T-helper 9 cell (primary cell): ENCODE measurements around the gene ESAM.

Experiments used
- DNase-seq: peaks from one replicate; pipeline ENCODE4 v3.0.0-alpha.2; 2020
- total RNA-seq, 2 donors: gene quantifications; one replicate each; lab custom pipeline; 2026; lab: John Stamatoyannopoulos, UW

The ESAM gene
- 0.63 to 0.97 reads per million in 2 donors for total RNA-seq

GRCh38 chr11:124762105-124762623 lies at the start of gene ESAM:
TSS of gene ESAM (minus strand) at chr11:124762290. CDS start at chr11:124762154, 136 bp downstream.
- DNase-seq: peak; percentile 61

GRCh38 chr11:124811399-124812125 lies 49.5 kb upstream of the ESAM start:
- DNase-seq: no peak

GRCh38 chr11:124807660-124808270 lies 45.7 kb upstream of the ESAM start:
- DNase-seq: no peak

- DNase-seq: no peak
Measured at GRCh38 chr11:124807201-124807600, 45.1 kb upstream of the ESAM start.

GRCh38 chr11:124804884-124805283 lies 42.8 kb upstream of the ESAM start:
- no peak for DNase-seq

- DNase-seq: no peak
Measured at GRCh38 chr11:124801636-124802312, 39.7 kb upstream of the ESAM start.

- no peak for DNase-seq
Measured at GRCh38 chr11:124801014-124801413, 38.9 kb upstream of the ESAM start.

GRCh38 chr11:124800226-124800929 lies 38.3 kb upstream of the ESAM start, which contains the start of gene MSANTD2:
TSS of gene MSANTD2 (minus strand) at chr11:124800406. CDS start at chr11:124800380, 26 bp downstream.
- DNase-seq: peak; percentile 73

GRCh38 chr11:124799348-124800225 lies 37.5 kb upstream of the ESAM start:
- DNase-seq: peak; percentile 39

- no peak for DNase-seq
Measured at GRCh38 chr11:124798991-124799347, 36.9 kb upstream of the ESAM start.

GRCh38 chr11:124796312-124796711 lies 34.2 kb upstream of the ESAM start:
- DNase-seq: no peak

- DNase-seq: no peak
Measured at GRCh38 chr11:124793466-124794278, 31.6 kb upstream of the ESAM start.

GRCh38 chr11:124791626-124792341 lies 29.7 kb upstream of the ESAM start:
- DNase-seq: no peak

- DNase-seq: no peak
Measured at GRCh38 chr11:124788521-124788920, 26.4 kb upstream of the ESAM start.

GRCh38 chr11:124784051-124784450 lies 22.0 kb upstream of the ESAM start:
- DNase-seq: no peak

- DNase-seq: no peak
Measured at GRCh38 chr11:124783002-124783401, 20.9 kb upstream of the ESAM start.

- DNase-seq: no peak
Measured at GRCh38 chr11:124779568-124779967, 17.5 kb upstream of the ESAM start.

- DNase-seq: no peak
Measured at GRCh38 chr11:124778281-124778680, 16.2 kb upstream of the ESAM start.

GRCh38 chr11:124776865-124777645 lies 15.0 kb upstream of the ESAM start:
- no peak for DNase-seq
